ENCODE data around the gene STUB1. TPM values are rescaled to one million over a fixed set of nuclear protein-coding genes. Genes with fewer than 3 reads are reported as not detected.

STUB1 gene
- total and polyA plus RNA-seq, 2 experiments from 2014 or later: 91.7 to 108 TPM

GRCh38 chr16:647173-647902 lies 32.9 kb upstream of the STUB1 start:
- Histone ChIP-seq H3K27ac (ENCODE audit: low read depth) (no peak overlapping the region), H3F3A (replicated peaks; ENCODE audit: low read depth) (peaks cover 9% of the 10 kb centered on the region; the same call in 1 of the 2 replicates), H2AFZ (no peak overlapping the region), H3K4me2 (no peak overlapping the region), H3K79me2 (replicated peaks; ENCODE audit: insufficient read depth) (peaks cover 17% of the 10 kb centered on the region; the same call in 1 of the 2 replicates), H3K9me2 (ENCODE audit: insufficient read depth) (no peaks in the 10 kb centered on the region), H3K27me3 (ENCODE audit: insufficient read depth) (no peaks in the 10 kb centered on the region), H3K4me3 (no peak overlapping the region), H3K36me3 (ENCODE audit: insufficient read depth) (no peaks in the 10 kb centered on the region), H4K20me1 (replicated peaks; ENCODE audit: insufficient read depth) (no peaks in the 10 kb centered on the region; the same call in 1 of the 2 replicates), H3K4me1 (ENCODE audit: insufficient read depth) (peaks cover 5% of the 10 kb centered on the region; the same call in 1 of the 2 replicates)
- Mint-ChIP-seq H3K4me3 (no peak overlapping the region), H3K36me3 (ENCODE audit: low read depth) (no peaks in the 10 kb centered on the region), H3K27ac (no peak overlapping the region), H3K27me3 (ENCODE audit: insufficient read depth, low read depth, poor library complexity) (peaks cover 8% of the 10 kb centered on the region), H3K4me1 (peaks cover 3% of the 10 kb centered on the region; the same call in 2 of the 3 replicates), H3K9me3 (no peaks in the 10 kb centered on the region)
- DNase-seq (ENCODE audit: low spot score) (no peak), ATAC-seq (no peak)
- TF ChIP-seq CTCF (conservative IDR thresholded peaks at IDR 0.05; ENCODE audit: low read depth in 2 of 2) (no peak), ZNF462 (CRISPR knock-in tag; IDR thresholded peaks at IDR 0.05) (no peak), ZNF331 (CRISPR knock-in tag; IDR thresholded peaks at IDR 0.05; ENCODE audit: low read depth) (no peak), ETS1 (IDR thresholded peaks at IDR 0.05) (no peak), JUNB (IDR thresholded peaks at IDR 0.05; ENCODE audit: unreplicated experiment) (no peak), ZNF114 (CRISPR knock-in tag; IDR thresholded peaks at IDR 0.05) (no peak), POLR2AphosphoS5 (IDR thresholded peaks at IDR 0.05; ENCODE audit: low read depth) (no peak)

Data from GM23338 (cell line).